ENCODE results near the gene CISH. TPM values are rescaled to one million over a fixed set of nuclear protein-coding genes. Genes with fewer than 3 reads are reported as not detected.
A peak's percentile ranks its signal among the peaks of the same experiment; 100 is the strongest.

The CISH gene
- total and polyA plus RNA-seq, 7 experiments from 2014 or later, result 10.9 to 486 (median 47.5) TPM

GRCh38 chr3:50620820-50621219 lies 9.2 kb upstream of the CISH start:
- Mint-ChIP-seq H3K9me3 (peaks cover 0 to 4% (median 0%) of the 10 kb centered on the region in 11 donors), H3K27ac (peak overlapping the region; percentile 68 to 92 (median 89)), H3K36me3 (peaks cover 0 to 58% (median 0%) of the 10 kb centered on the region in 5 donors), H3K4me1 (peaks cover 63 to 87% (median 81%) of the 10 kb centered on the region in 7 donors), H3K27me3 (no peaks in the 10 kb centered on the region), H3K4me3 (peak overlapping the region; percentile 56 to 97 (median 89))
- Histone ChIP-seq H3K9me3 (ENCODE audit: control insufficient read depth in 2 of 3, low read length in 3 of 3) (no peaks in the 10 kb centered on the region), H3K27ac (ENCODE audit: low read depth, low read length) (no peak overlapping the region), H3K27me3 (ENCODE audit: control insufficient read depth in 2 of 2, insufficient read depth in 2 of 2, low read length in 2 of 2) (no peaks in the 10 kb centered on the region), H3K4me3 (ENCODE audit: low read length) (no peak overlapping the region), H3K36me3 (ENCODE audit: control insufficient read depth in 2 of 3, insufficient read depth in 3 of 3, low read length in 3 of 3) (peaks cover 0 to 11% (median 0%) of the 10 kb centered on the region in 3 experiments), H3K4me1 (ENCODE audit: control insufficient read depth in 2 of 2, insufficient read depth in 2 of 2, low read length in 2 of 2) (peaks cover 56 to 74% of the 10 kb centered on the region in 2 donors)
- ATAC-seq (no peak), DNase-seq (no peak)
- intact Hi-C loops (cut with micrococcal nuclease), result no loop called here
- POLR2A ChIA-PET, result interaction anchor here (0.9 to 25.1 kb wide), 3 partner anchors 8 to 764 kb away, joined by 3 to 730 read pairs (median 3); partner anchors contain the start of genes C3orf18, HEMK1 and MANF
- CTCF ChIA-PET, result interaction anchor here (0.7 to 8.3 kb wide), 4 partner anchors 28 to 68 kb away, joined by 3 to 175 read pairs (median 4); no protein-coding TSS in a partner anchor

GRCh38 chr3:50620420-50620819 lies 8.8 kb upstream of the CISH start:
- peak; percentile 33 for ATAC-seq
- ChIA-PET CTCF (interaction anchor here (0.9 to 8.3 kb wide), 2 partner anchors 28 to 31 kb away, joined by 3 to 175 read pairs; no protein-coding TSS in a partner anchor), POLR2A (interaction anchor here (0.8 to 25.1 kb wide), 4 partner anchors 9 to 765 kb away, joined by 3 to 730 read pairs (median 3); partner anchors contain the start of genes C3orf18, HEMK1 and MANF)
- Histone ChIP-seq H3K4me1 (ENCODE audit: control insufficient read depth in 2 of 2, insufficient read depth in 2 of 2, low read length in 2 of 2) (peaks cover 56 to 76% of the 10 kb centered on the region in 2 donors), H3K36me3 (ENCODE audit: control insufficient read depth in 2 of 3, insufficient read depth in 3 of 3, low read length in 3 of 3) (peaks cover 0 to 11% (median 0%) of the 10 kb centered on the region in 3 experiments), H3K27me3 (ENCODE audit: control insufficient read depth in 2 of 2, insufficient read depth in 2 of 2, low read length in 2 of 2) (no peaks in the 10 kb centered on the region), H3K9me3 (ENCODE audit: control insufficient read depth in 2 of 3, low read length in 3 of 3) (no peaks in the 10 kb centered on the region), H3K27ac (ENCODE audit: low read depth, low read length) (peak overlapping the region; percentile 38), H3K4me3 (ENCODE audit: low read length) (no peak overlapping the region)
- H3K36me3 Mint-ChIP-seq, result peaks cover 0 to 57% (median 0%) of the 10 kb centered on the region in 5 donors
- peaks cover 0 to 4% (median 0%) of the 10 kb centered on the region in 11 donors for H3K9me3 Mint-ChIP-seq
- no peaks in the 10 kb centered on the region for H3K27me3 Mint-ChIP-seq
- H3K4me1 Mint-ChIP-seq, result peaks cover 61 to 85% (median 82%) of the 10 kb centered on the region in 7 donors
- DNase-seq, result no peak
- peak overlapping the region; percentile 56 to 97 (median 89) for H3K4me3 Mint-ChIP-seq
- intact Hi-C loops (cut with micrococcal nuclease), result no loop called here
- H3K27ac Mint-ChIP-seq, result peak overlapping the region; percentile 68 to 92 (median 89)

GRCh38 chr3:50617911-50618481 lies 6.4 kb upstream of the CISH start:
- ChIA-PET CTCF (interaction anchor here (0.6 to 8.3 kb wide), 7 partner anchors 8 to 884 kb away, joined by 3 to 175 read pairs (median 3); partner anchors contain the start of gene MANF), POLR2A (interaction anchor here (0.6 to 25.1 kb wide), 8 partner anchors 16 to 767 kb away, joined by 3 to 730 read pairs (median 5); partner anchors contain the start of genes C3orf18, HEMK1 and MANF)
- Histone ChIP-seq H3K4me1 (ENCODE audit: control insufficient read depth in 2 of 2, insufficient read depth in 2 of 2, low read length in 2 of 2) (peaks cover 55 to 66% of the 10 kb centered on the region in 2 donors), H3K27me3 (ENCODE audit: control insufficient read depth in 2 of 2, insufficient read depth in 2 of 2, low read length in 2 of 2) (no peaks in the 10 kb centered on the region), H3K36me3 (ENCODE audit: control insufficient read depth in 2 of 3, insufficient read depth in 3 of 3, low read length in 3 of 3) (peaks cover 0 to 11% (median 0%) of the 10 kb centered on the region in 3 experiments), H3K27ac (ENCODE audit: low read depth, low read length) (peak overlapping the region; percentile 88), H3K4me3 (ENCODE audit: low read length) (peak overlapping the region; percentile 76), H3K9me3 (ENCODE audit: control insufficient read depth in 2 of 3, low read length in 3 of 3) (no peaks in the 10 kb centered on the region)
- Mint-ChIP-seq H3K9me3 (peaks cover 0 to 4% (median 0%) of the 10 kb centered on the region in 11 donors), H3K27ac (peak overlapping the region; percentile 42 to 92 (median 91)), H3K27me3 (no peaks in the 10 kb centered on the region), H3K4me3 (peak overlapping the region; percentile 87 to 97 (median 91)), H3K36me3 (peaks cover 0 to 56% (median 0%) of the 10 kb centered on the region in 5 donors), H3K4me1 (peaks cover 50 to 78% (median 72%) of the 10 kb centered on the region in 7 donors)
- DNase-seq (peak in 1 of 9 donors; percentile 14), ATAC-seq (no peak)
- intact Hi-C loops (cut with micrococcal nuclease), result loop anchor here (1.0 to 10.0 kb wide), 13 partner anchors 15 to 1537 kb away; partner anchors contain the start of genes CYB561D2 (in 1 of the 2), DOCK3 (in 1 of the 2), DUSP7 (in 1 of the 2) and NPRL2 (in 1 of the 2)

GRCh38 chr3:50617096-50617791 lies 5.7 kb upstream of the CISH start, which contains the start of gene MAPKAPK3:
Gene MAPKAPK3, plus strand, starts transcription at chr3:50617151. Its CDS starts 415 bp downstream, at chr3:50617566.
- intact Hi-C loops (cut with micrococcal nuclease), result loop anchor here (1.0 to 10.0 kb wide), 12 partner anchors 16 to 1538 kb away; partner anchors contain the start of genes CYB561D2 (in 1 of the 2), DUSP7 (in 1 of the 2), NPRL2 (in 1 of the 2) and PARP3 (in 1 of the 2)
- Mint-ChIP-seq H3K9me3 (peaks cover 0 to 4% (median 0%) of the 10 kb centered on the region in 11 donors), H3K27ac (peak within 1 kb of the TSS; percentile 88 to 96 (median 92)), H3K27me3 (no peaks in the 10 kb centered on the region), H3K4me1 (peaks cover 50 to 78% (median 71%) of the 10 kb centered on the region in 7 donors), H3K36me3 (peaks cover 0 to 59% (median 0%) of the 10 kb centered on the region in 5 donors), H3K4me3 (peak within 1 kb of the TSS; percentile 87 to 97 (median 92))
- Histone ChIP-seq H3K4me3 (ENCODE audit: low read length) (peak within 1 kb of the TSS; percentile 77), H3K27me3 (ENCODE audit: control insufficient read depth in 2 of 2, insufficient read depth in 2 of 2, low read length in 2 of 2) (no peaks in the 10 kb centered on the region), H3K27ac (ENCODE audit: low read depth, low read length) (peak within 1 kb of the TSS; percentile 88), H3K4me1 (ENCODE audit: control insufficient read depth in 2 of 2, insufficient read depth in 2 of 2, low read length in 2 of 2) (peaks cover 62 to 66% of the 10 kb centered on the region in 2 donors), H3K36me3 (ENCODE audit: control insufficient read depth in 2 of 3, insufficient read depth in 3 of 3, low read length in 3 of 3) (peaks cover 0 to 11% (median 0%) of the 10 kb centered on the region in 3 experiments), H3K9me3 (ENCODE audit: control insufficient read depth in 2 of 3, low read length in 3 of 3) (no peaks in the 10 kb centered on the region)
- peak in 3 of 9 donors; percentile 33 to 46 (median 33) for DNase-seq
- ATAC-seq, result no peak
- POLR2A ChIA-PET, result interaction anchor here (0.6 to 25.1 kb wide), 15 partner anchors 16 to 1675 kb away, joined by 3 to 730 read pairs (median 5); partner anchors contain the start of genes C3orf18, DOCK3, HEMK1 and MANF
- CTCF ChIA-PET, result interaction anchor here (0.6 to 13.9 kb wide), 13 partner anchors 9 to 885 kb away, joined by 3 to 578 read pairs (median 7); partner anchors contain the start of genes C3orf18, HEMK1 and MANF

GRCh38 chr3:50616770-50617095 lies 5.2 kb upstream of the CISH start:
- DNase-seq, result peak; percentile 87 to 97 (median 93)
- no peaks in the 10 kb centered on the region for H3K27me3 ChIP-seq (ENCODE audit: control insufficient read depth in 2 of 2, insufficient read depth in 2 of 2, low read length in 2 of 2)
- Mint-ChIP-seq H3K4me1 (peaks cover 47 to 76% (median 71%) of the 10 kb centered on the region in 7 donors), H3K36me3 (peaks cover 0 to 63% (median 0%) of the 10 kb centered on the region in 5 donors), H3K9me3 (peaks cover 0 to 4% (median 0%) of the 10 kb centered on the region in 11 donors), H3K27ac (peak overlapping the region; percentile 88 to 96 (median 91)), H3K4me3 (peak overlapping the region; percentile 87 to 97 (median 92)), H3K27me3 (peaks cover 0 to 2% (median 0%) of the 10 kb centered on the region in 5 donors)
- peak; percentile 78 for ATAC-seq
- CTCF ChIA-PET, result interaction anchor here (0.8 to 13.9 kb wide), 20 partner anchors 9 to 823 kb away, joined by 3 to 578 read pairs (median 7); partner anchors contain the start of genes C3orf18 and HEMK1
- peaks cover 61 to 63% of the 10 kb centered on the region in 2 donors for H3K4me1 ChIP-seq (ENCODE audit: control insufficient read depth in 2 of 2, insufficient read depth in 2 of 2, low read length in 2 of 2)
- peak overlapping the region; percentile 77 for H3K4me3 ChIP-seq (ENCODE audit: low read length)
- POLR2A ChIA-PET, result interaction anchor here (0.6 to 25.1 kb wide), 14 partner anchors 15 to 1676 kb away, joined by 3 to 730 read pairs (median 6); partner anchors contain the start of genes C3orf18, DOCK3, HEMK1 and MANF
- H3K36me3 ChIP-seq (ENCODE audit: control insufficient read depth in 2 of 3, insufficient read depth in 3 of 3, low read length in 3 of 3), result peaks cover 0 to 7% (median 0%) of the 10 kb centered on the region in 3 experiments
- H3K27ac ChIP-seq (ENCODE audit: low read depth, low read length), result peak overlapping the region; percentile 64
- intact Hi-C loops (cut with micrococcal nuclease), result loop anchor here (1.0 to 10.0 kb wide), 26 partner anchors 16 to 1538 kb away; partner anchors contain the start of genes MANF (in 2 of the 2), TEX264 (in 2 of the 2), CYB561D2 (in 1 of the 2) and DCAF1 (in 1 of the 2)
- H3K9me3 ChIP-seq (ENCODE audit: control insufficient read depth in 2 of 3, low read length in 3 of 3), result no peaks in the 10 kb centered on the region

Data from naive thymus-derived CD4-positive, alpha-beta T cell (primary cell).